NK-92 (cell line): Measurements from ENCODE around the gene FYB2.

Source experiments
- DNase-seq: peaks from one replicate; lab custom pipeline; 2025; ENCODE audit not compliant: unreplicated experiment; lab: John Stamatoyannopoulos, UW

The FYB2 gene, protein sequence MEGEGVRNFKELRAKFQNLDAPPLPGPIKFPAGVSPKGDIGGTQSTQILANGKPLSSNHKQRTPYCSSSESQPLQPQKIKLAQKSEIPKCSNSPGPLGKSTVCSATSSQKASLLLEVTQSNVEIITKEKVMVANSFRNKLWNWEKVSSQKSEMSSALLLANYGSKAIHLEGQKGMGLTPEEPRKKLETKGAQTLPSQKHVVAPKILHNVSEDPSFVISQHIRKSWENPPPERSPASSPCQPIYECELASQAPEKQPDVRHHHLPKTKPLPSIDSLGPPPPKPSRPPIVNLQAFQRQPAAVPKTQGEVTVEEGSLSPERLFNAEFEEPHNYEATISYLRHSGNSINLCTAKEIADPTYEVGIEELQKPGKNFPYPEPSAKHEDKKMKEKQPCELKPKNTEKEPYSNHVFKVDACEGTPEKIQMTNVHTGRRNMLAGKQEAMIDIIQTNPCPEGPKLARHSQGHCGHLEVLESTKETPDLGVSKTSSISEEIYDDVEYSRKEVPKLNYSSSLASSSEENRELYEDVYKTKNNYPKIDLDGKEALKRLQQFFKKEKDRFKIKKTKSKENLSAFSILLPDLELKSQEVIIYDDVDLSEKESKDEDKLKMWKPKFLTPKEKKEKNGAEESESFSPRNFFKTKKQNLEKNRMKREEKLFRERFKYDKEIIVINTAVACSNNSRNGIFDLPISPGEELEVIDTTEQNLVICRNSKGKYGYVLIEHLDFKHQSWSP

DNA sequence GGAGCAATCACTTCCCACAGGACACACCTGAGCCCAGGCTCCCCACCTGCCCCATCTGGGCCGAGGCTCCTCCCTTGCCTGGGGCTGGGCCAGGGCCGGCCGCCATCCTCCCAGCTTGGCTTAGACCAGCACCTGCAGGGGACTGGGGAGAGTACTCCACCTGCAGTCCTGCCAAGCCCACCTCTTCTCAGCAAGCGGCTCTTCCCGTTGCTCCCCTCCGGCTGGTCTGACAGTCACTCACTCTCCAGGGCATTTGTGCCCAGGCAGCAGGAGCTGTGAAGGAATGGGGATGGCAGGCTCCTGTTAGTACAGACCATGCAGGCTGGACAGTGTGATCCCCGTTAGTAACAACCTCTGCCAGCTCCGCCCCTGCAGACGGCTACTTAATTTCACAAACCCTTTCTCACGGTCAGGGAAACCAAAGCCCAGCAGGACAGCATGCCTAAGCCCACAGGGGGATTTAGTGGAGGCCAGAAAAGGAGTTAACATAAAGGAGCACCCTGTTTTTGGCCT is at the start of gene FYB2:
TSS of gene FYB2 (minus strand) at position 18 of the 513 bp plus-strand sequence. CDS start 114 bp downstream, outside the sequence.
- DNase-seq = no peak

DNA sequence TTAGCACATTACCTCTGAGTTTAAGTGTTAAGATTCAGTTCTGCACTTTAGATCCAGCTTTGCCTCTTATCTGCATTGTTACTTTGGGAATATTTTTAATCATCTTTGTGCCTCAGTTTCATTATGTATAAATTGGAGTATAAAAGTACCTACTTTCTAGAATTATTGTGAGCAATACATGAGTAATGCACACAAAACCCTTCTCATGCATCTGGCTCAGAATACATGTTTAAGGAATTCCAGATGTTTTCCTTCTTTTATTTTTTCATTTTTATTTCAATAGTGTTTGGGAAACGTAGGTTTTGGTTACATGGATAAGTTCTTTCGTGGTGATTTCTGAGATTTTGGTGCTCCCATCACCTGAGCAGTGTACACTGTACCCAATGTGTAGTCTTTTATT is 49.6 kb upstream of the FYB2 start:
- no peak for DNase-seq

DNA sequence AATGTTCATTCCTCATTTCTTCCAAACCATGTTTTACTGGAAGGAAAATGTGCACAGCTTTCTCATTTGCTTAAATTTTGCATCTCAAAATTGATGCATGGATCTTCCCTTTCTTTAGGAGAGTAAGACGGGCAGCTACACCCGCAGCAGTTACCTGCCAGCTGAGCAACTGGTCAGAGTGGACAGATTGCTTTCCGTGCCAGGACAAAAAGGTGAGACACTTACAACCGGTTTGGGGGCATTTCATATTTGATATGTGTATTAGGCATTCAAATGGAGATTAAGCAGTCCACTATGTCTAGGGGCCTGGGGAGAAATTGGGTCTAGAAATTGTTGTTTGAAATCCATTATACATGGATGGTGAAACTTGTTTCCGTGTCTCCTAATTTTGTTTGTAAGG is 48.3 kb upstream of the FYB2 start:
- no peak for DNase-seq

- no peak for DNase-seq
Observed at GRCh38 chr1:56866656-56867055, 47.5 kb upstream of the FYB2 start.

- no peak for DNase-seq
Observed at GRCh38 chr1:56864430-56864829, 45.2 kb upstream of the FYB2 start.

DNA sequence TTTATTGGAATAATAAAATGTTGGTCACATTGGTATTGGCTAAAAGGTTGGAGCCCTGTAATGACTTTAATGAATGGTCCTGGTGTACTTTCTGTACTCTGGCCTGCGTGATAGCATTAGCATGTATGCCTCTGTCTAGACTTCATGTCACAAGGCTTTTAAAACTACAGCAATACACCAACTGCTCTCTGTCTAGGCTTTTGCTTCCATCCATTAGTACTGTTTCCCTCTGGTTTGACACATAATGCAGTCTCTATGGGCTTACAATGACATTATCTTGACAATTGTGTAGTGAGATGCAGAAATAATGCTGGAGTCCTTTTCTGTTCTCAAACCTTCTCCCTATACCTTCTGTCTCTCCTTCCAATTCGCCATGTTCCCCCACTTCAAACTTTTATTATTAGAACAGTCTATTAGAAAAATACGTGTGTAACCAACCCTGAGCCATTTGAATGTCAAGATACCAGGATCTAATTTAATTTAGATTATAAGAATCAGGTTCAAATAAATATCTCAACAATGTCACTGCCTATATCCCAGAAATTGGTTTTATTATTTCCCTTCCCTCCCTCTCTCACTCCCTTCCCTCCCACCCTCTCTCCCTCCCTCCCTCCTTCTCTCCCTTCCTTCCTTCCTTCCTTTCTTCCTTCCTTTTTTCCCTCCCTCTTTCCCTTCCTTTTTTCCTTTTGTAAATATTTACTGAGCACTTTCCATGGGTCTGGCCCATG is 44.2 kb upstream of the FYB2 start:
- DNase-seq = no peak

DNA sequence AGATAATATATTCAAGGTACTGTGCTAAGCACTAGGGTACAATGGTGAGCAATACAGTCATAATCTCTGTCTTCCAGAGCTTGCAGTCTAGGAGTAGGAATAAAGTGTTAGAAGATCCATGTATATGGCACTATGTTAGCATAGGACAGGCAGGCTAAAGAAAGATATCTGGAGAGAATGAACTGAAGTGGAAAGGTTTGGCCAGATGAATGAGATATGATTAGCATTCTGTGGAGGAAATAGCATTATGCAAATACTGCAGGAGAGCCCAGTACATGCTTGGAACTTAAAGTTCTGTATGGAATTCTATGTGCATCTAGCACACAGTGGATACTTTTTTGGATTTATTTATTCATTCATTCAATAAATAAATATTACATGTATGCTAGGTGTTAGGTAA is 40.1 kb upstream of the FYB2 start:
- no peak for DNase-seq

DNA sequence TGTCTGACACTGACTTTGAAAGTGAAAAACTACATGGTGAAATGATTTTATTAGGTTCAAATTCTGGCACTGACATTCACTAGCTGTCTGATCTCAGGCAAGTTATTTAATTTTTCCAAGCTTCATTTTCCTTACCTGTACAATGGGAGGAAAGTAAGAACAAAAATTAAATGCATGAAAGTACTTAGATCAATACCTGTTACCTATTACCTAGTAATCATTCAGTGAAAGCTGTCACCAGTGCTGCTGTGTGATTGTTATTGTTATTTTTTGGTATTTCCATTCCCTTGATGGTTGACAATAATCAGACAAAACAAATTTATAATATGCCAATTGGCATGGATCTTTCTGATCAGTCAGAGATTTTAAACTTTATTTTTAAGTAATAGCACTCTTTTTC is 37.0 kb upstream of the FYB2 start:
- no peak for DNase-seq

- DNase-seq = no peak
Observed at GRCh38 chr1:56855190-56855589, 36.0 kb upstream of the FYB2 start.

- no peak for DNase-seq
Observed at GRCh38 chr1:56854521-56855099, 35.4 kb upstream of the FYB2 start, which contains the start of gene C8A. C8A (plus strand) TSS chr1:56854797; CDS start chr1:56854902, 105 bp downstream.

DNA sequence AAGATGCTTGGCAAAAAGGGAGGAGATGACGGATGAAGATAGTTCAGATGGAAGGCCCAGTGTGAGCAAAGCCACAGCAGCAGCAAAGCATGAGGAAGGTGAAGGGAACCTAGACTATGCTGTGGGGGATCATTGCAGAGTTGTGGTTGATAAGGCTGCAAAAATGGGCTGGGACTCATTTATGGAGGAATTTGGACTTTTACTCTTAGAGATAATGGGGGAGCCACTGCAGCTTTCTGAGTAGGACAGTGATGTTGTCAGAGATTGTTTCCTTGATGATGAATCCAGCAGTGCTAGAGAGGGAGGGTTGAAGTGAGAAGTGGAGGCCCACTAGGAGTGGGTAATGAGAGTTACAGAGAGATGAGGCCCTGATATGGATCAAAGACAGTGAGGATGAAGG is 33.3 kb upstream of the FYB2 start:
- DNase-seq = no peak

DNA sequence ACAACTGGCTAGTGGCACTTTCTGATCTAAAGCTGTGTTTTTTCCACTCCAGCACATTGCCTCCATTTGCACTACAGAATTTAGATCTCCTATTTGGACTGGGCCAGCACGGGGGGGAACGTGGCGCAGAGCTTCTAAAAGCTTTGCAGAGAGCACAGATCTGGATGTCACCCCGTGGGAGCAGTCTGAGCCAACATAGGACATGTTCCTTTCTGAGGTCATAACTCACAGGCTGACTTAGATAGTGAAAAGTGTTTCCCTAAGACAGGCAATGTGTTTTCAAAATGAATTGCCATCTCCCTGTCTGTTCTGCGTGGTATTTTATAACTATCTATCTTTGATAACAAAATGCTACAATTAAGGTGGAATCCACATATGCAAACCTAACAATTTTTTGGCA is 31.7 kb upstream of the FYB2 start:
- DNase-seq = no peak

GRCh38 chr1:56850411-56850810 is 31.2 kb upstream of the FYB2 start:
- no peak for DNase-seq

GRCh38 chr1:56849750-56850149 is 30.5 kb upstream of the FYB2 start:
- DNase-seq = no peak

DNA sequence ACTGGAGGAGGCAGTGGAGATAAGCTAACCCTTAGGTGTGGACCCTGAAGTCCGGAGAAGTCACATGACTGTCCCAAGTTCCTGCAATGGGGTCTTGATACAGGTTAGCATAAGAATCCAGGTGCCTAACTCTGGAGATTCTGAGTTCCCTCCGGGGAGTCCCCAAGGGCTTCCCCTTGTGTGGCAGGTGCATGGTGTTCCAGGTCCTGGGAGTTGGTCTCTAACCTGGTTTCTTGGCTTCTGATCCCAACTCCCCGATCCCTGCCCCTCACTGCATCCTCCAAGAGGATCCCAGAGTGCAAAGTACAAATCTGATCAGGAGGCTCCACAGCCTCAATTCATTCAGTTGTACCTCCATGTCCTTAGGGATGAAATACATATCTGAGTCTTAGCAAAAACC is 26.1 kb upstream of the FYB2 start:
- DNase-seq = no peak

DNA sequence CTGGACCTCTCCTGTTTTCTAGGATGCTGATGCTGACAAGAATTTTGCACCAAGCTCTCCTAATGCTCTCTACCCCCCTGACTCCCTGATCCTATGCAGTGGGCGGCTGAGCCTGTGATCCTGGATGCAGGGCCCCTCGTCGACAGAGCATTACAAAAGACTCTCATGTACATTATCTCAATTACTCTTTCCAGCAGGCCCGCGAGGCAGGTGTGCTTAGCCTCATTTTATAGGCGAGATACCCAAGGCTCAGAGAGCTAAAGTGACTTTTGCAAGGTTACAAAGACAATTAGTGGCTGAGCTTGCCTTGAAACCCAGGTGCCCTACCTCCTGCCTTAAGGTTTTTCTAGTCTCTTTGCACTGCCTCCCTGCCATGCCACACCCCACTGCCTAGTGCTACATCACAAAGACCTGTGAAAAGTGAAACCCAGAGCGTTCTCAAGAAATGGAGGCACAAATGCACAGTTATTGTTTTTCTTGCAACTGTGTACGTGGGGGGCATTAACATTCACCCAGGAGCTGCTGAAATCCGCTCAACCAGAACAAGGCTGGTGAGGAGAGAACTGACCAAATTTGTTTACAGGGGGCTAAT is 25.4 kb upstream of the FYB2 start:
- DNase-seq = no peak

GRCh38 chr1:56843544-56843943 is 24.3 kb upstream of the FYB2 start:
- no peak for DNase-seq

DNA sequence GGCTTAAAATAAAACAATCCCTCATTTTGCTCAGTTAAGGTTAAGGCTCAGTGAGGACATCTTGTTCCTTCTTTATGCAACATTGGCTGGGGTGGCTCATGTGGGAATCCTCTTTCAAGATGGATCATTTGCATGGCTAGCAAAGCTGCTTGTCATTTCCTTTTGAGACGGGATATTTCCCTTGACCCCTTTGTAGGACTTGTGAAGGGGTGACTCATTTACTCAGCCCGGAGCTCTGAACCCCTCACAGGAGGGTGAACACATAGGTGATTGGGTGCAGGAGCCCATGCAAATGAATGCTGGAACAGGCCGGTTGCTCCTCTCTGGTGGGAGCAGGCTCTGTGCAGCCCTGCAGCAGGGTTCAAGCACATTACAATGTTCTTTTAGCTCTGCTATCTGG is 19.6 kb upstream of the FYB2 start:
- DNase-seq = no peak

- DNase-seq = no peak
Observed at GRCh38 chr1:56837244-56837939, 18.2 kb upstream of the FYB2 start.

GRCh38 chr1:56836359-56836758 is 17.2 kb upstream of the FYB2 start:
- DNase-seq = no peak
